Rectal smooth muscle tissue (tissue), 1 donor: Measurements from ENCODE around the gene NPAS3.

Experiments
- H3K27ac ChIP-seq: one replicate; pipeline ENCODE4 v1.7.0; 2013; ENCODE audit warnings: low read depth, low read length, inconsistent platforms
- H3K27me3 ChIP-seq: one replicate; pipeline ENCODE4 v1.7.0; 2013; ENCODE audit warnings: low read length; ENCODE audit not compliant: control insufficient read depth, insufficient read depth
- H3K36me3 ChIP-seq: one replicate; pipeline ENCODE4 v1.7.0; 2013; ENCODE audit warnings: low read length; ENCODE audit not compliant: control insufficient read depth, insufficient read depth
- H3K4me1 ChIP-seq: one replicate; pipeline ENCODE4 v1.7.0; 2013; ENCODE audit warnings: low read length; ENCODE audit not compliant: control insufficient read depth, insufficient read depth
- H3K4me3 ChIP-seq: one replicate; pipeline ENCODE4 v1.7.0; 2013; ENCODE audit warnings: low read length
- H3K9ac ChIP-seq: one replicate; pipeline ENCODE4 v1.7.0; 2013; ENCODE audit warnings: low read length

Gene NPAS3

DNA sequence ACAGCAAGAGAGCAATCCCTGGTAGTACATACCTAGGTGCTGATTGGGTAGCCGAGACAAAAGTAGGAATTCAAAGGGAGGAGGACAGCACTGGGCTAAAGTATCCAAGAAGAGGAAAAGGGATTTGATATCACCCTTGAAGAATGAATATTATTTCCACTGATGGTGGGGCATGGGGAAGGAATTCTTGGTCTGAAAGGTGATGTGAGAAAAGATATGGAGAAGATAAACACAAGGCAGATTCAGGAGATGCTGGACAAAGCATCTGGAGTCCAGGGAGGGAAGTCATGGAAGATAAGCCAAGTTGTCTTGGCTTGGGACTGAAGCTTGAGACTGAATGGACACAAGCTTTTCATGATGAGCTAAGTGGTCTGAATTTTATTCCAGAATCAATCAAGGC lies 818.2 kb downstream of the NPAS3 start:
- H3K36me3 ChIP-seq: no peaks in the 10 kb centered on the region
- no peak overlapping the region for H3K4me3 ChIP-seq
- no peaks in the 10 kb centered on the region for H3K27me3 ChIP-seq
- H3K27ac ChIP-seq: no peak overlapping the region
- no peaks in the 10 kb centered on the region for H3K4me1 ChIP-seq
- no peak overlapping the region for H3K9ac ChIP-seq

DNA sequence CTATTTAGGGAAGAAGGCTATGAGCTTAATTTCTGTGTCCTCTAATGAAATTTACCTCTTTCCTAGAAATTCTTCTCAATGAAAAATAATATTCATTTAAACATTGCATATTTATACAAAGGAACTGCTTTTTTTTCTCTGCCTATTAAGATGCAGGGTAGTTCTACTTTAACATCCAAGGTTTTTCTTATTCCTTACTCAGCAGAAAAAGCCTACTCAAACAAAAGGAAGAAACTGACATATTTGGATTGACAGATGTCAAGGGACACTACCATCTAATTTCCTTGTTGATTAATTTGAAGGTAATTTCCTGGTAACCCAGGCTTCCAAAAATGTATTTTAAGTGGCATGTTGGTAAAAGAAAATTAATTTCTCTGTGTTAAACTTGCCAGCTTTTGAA lies 819.9 kb downstream of the NPAS3 start:
- Histone ChIP-seq H3K9ac (no peak overlapping the region), H3K27me3 (no peaks in the 10 kb centered on the region), H3K4me1 (no peaks in the 10 kb centered on the region), H3K27ac (no peak overlapping the region), H3K36me3 (no peaks in the 10 kb centered on the region), H3K4me3 (no peak overlapping the region)

DNA sequence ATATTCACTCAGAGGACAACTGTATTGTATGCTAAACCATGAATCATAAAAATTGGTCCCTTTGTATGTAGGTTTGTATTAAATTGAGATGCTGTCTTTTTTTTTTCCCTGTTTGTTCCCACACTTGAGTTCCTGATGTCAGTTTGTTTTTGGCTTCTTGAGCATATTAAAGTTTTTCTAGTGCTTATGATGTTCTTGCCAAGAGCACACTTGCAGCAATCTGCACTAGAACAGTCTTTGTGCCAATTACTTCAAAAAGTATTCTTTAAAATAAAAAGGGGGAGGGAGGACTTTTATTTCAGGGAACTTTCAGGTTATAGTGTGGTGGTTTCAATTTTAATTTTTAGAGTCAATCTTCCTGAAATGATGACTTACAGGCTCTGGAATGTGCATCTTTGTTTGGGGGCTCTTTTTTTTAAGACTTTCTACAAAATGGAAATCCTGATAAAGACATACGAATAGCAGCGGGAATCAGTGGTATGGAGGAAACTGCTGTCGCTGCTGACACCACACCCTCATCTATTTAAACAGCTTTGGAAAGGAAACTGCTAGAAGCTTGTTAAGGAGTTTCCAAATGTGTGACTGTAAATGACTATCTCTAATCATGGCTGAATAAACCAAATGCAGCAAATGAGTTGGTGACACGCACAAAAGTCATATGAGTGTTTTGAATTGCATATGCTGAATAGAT lies 823.6 kb downstream of the NPAS3 start:
- Histone ChIP-seq H3K36me3 (no peaks in the 10 kb centered on the region), H3K4me1 (no peaks in the 10 kb centered on the region), H3K4me3 (no peak overlapping the region), H3K27me3 (no peaks in the 10 kb centered on the region), H3K9ac (no peak overlapping the region), H3K27ac (no peak overlapping the region)

- Histone ChIP-seq H3K9ac (no peak overlapping the region), H3K4me3 (no peak overlapping the region), H3K4me1 (no peaks in the 10 kb centered on the region), H3K27me3 (no peaks in the 10 kb centered on the region), H3K27ac (no peak overlapping the region), H3K36me3 (no peaks in the 10 kb centered on the region)
These were observed 826.4 kb downstream of the NPAS3 start for GRCh38 chr14:33764876-33765650.

GRCh38 chr14:33767586-33768457 lies 829.1 kb downstream of the NPAS3 start:
- Histone ChIP-seq H3K27me3 (no peaks in the 10 kb centered on the region), H3K4me3 (no peak overlapping the region), H3K9ac (no peak overlapping the region), H3K36me3 (no peaks in the 10 kb centered on the region), H3K4me1 (no peaks in the 10 kb centered on the region), H3K27ac (no peak overlapping the region)

GRCh38 chr14:33768458-33768830 lies 829.8 kb downstream of the NPAS3 start:
- Histone ChIP-seq H3K4me3 (no peak overlapping the region), H3K27ac (no peak overlapping the region), H3K27me3 (no peaks in the 10 kb centered on the region), H3K36me3 (no peaks in the 10 kb centered on the region), H3K9ac (no peak overlapping the region), H3K4me1 (no peaks in the 10 kb centered on the region)

DNA sequence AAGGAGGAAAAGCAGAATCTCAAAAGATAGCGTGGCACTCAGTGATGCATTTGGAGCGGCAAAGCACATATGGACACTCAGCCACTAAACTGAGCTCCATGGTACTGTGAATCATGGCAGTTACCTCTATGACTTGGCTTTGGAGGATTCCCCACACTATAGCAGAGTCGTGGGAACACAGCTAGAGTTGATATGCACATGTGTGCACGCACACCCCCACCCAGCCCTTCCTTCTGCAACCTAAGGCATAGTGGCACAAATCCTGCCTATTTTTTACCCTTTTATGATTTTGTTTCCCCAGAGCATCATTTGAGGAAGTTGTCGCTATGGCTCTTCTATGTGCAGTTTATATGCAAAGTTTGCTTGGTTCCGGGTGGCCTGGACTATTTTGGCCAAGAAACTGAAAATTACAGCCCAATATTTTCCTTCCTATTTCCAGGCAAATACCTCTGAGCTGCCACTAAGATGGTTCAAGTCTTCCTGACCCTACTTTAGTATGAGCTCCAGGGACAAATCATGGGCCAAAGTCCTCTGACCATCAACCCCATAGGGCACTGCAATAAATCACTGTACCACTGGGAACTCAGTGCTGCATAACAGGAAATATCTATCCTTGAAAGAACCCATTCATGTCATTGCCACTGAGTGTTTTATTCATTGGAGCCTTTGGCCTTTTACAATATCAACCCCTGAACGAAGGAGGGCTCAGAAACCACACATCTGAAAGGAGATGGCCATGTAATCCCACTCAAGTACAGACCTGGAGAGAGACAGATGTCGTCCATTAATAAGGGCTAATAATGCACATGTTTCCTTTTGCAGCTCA lies 834.7 kb downstream of the NPAS3 start:
- H3K9ac ChIP-seq: no peak overlapping the region
- no peak overlapping the region for H3K4me3 ChIP-seq
- no peaks in the 10 kb centered on the region for H3K36me3 ChIP-seq
- no peaks in the 10 kb centered on the region for H3K4me1 ChIP-seq
- no peak overlapping the region for H3K27ac ChIP-seq
- no peaks in the 10 kb centered on the region for H3K27me3 ChIP-seq

DNA sequence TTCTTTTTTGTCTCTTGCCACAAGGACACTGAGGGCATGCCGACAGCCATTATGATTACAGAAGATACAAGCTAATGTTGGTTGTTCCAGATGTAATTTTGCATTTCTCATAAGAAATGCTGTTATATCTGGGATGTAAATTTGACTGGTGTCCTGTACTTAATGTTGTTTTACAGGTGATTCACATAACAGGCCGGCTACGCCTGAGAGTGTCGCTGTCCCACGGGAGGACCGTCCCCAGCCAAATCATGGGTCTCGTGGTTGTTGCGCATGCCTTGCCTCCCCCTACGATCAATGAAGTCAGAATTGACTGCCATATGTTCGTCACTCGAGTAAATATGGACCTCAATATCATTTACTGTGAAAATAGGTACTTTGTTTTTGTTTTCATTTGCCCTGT lies 835.5 kb downstream of the NPAS3 start:
- no peak overlapping the region for H3K9ac ChIP-seq
- no peak overlapping the region for H3K4me3 ChIP-seq
- H3K27ac ChIP-seq: no peak overlapping the region
- H3K27me3 ChIP-seq: no peaks in the 10 kb centered on the region
- H3K36me3 ChIP-seq: no peaks in the 10 kb centered on the region
- H3K4me1 ChIP-seq: no peaks in the 10 kb centered on the region

- Histone ChIP-seq H3K9ac (no peak overlapping the region), H3K4me3 (no peak overlapping the region), H3K27ac (no peak overlapping the region), H3K4me1 (no peaks in the 10 kb centered on the region), H3K27me3 (no peaks in the 10 kb centered on the region), H3K36me3 (no peaks in the 10 kb centered on the region)
These were observed 836.2 kb downstream of the NPAS3 start for GRCh38 chr14:33774723-33775470.

DNA sequence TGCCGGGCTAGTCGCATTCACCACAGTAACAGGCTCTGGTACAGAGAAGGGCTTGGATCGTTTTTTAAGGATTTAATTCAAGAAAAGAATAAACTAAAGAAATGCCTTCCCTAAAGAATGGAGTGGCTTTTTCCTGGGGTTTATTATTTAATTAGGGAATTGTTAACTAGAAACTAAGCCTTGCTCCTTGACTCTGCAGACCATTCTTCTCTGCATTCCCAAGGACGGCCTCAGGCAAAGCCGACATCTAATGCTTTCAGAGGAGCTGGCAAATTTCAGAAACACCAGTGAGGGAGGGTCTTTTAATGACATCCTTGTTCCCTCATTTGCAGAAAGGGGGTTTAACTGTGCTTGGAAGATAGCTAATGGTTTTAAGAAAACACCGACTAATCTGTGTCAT lies 838.2 kb downstream of the NPAS3 start:
- no peak overlapping the region for H3K9ac ChIP-seq
- H3K4me3 ChIP-seq: no peak overlapping the region
- no peak overlapping the region for H3K27ac ChIP-seq
- peaks cover 3% of the 10 kb centered on the region for H3K4me1 ChIP-seq
- H3K27me3 ChIP-seq: no peaks in the 10 kb centered on the region
- no peaks in the 10 kb centered on the region for H3K36me3 ChIP-seq

DNA sequence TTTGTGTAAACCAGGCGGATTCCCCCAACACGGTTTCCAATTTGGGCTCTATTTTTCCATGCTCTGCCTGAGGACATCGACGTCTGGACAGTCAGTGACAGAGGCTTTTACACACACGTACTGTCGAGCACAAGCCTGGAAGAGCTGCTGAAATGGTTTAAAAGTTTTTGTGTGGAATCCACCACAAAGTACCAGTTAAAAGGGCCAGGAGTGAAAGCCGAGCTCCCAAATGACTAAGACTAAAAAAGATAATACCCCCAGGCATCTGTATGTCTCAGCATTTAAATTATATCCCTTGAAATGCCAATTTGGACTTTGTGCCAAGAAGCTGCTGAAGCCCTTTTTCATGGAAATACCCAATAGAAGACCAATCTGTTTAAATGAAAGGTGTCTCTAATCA lies 839.0 kb downstream of the NPAS3 start:
- H3K36me3 ChIP-seq: no peaks in the 10 kb centered on the region
- no peaks in the 10 kb centered on the region for H3K27me3 ChIP-seq

More for the DNA sequence above, 839.0 kb downstream of the NPAS3 start:
- no peak overlapping the region for H3K27ac ChIP-seq
- H3K4me3 ChIP-seq: no peak overlapping the region
- peaks cover 3% of the 10 kb centered on the region for H3K4me1 ChIP-seq
- H3K9ac ChIP-seq: no peak overlapping the region
